Astrocyte of the spinal cord (primary cell): ENCODE data around the gene TKT.

Source experiments
- DNase-seq: peaks from one replicate; pipeline ENCODE4 v3.0.0; 2011; ENCODE audit warnings: low read depth, low spot score
- H3K4me3 ChIP-seq: 2 replicates; pipeline ENCODE4 v1.5.1; 2011; ENCODE audit warnings: low read depth, mild to moderate bottlenecking, low read length, moderate library complexity
- CTCF ChIP-seq: IDR thresholded peaks from 2 replicates; pipeline ENCODE4 v1.5.1; 2012; ENCODE audit warnings: low read depth, mild to moderate bottlenecking, low read length, inconsistent platforms
- in situ Hi-C: cut with HindIII; loops from 2 replicates; pipeline ENCODE4 v1.10.0; 2017; ENCODE audit warnings: low sequenced_read_pairs

The TKT gene

GRCh38 chr3:53234841-53235232, 21.0 kb downstream of the TKT start:
- no peak for DNase-seq
- in situ Hi-C loops, result loop anchor here (10.0 kb wide), 1 partner anchor 110 kb away; the partner anchor contains the start of gene DCP1A
- TF ChIP-seq CTCF, result no peak
- no peak overlapping the region for H3K4me3 ChIP-seq

DNA sequence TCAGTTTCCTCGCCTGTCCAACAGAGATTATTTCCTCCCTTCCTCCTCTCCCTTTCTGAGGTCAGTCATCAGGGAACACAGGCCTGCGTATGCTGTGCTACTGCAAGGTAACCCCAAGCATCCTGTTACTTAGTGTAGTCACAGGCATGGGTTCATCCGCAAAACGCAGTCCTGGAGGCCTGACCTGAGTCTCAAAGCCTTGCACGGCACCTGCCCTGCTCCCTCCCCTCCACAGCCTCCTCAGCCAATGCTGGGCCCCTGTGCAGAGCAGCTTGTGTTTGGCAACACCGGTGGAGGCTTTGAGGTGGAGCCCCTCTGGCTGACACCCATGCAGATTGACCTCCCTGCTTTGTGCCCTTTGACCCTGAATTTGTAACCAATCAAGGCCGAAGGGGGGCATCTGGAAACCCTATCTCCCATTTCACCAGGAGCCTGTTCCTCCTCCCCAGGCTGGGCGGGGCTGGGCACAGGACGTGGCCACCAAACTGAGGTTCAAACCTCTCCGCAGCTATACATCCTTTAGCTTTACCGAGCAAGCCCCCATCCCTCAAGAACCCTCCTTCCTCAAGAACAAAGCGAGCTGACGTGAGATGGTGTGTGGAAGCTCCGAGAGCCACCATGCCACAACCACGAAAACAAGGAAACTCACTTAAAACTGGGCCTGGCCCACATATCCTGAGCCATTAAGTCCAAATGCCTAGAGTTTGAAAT, 21.5 kb downstream of the TKT start:
- no peak for TF ChIP-seq CTCF
- no peak for DNase-seq
- in situ Hi-C loops, result loop anchor here (10.0 kb wide), 1 partner anchor 111 kb away; the partner anchor contains the start of gene DCP1A
- no peak overlapping the region for H3K4me3 ChIP-seq

GRCh38 chr3:53232641-53233377, 23.0 kb downstream of the TKT start:
- DNase-seq, result no peak
- in situ Hi-C loops, result loop anchor here (10.0 kb wide), 1 partner anchor 112 kb away; the partner anchor contains the start of gene DCP1A
- TF ChIP-seq CTCF, result no peak
- H3K4me3 ChIP-seq, result no peak overlapping the region

DNA sequence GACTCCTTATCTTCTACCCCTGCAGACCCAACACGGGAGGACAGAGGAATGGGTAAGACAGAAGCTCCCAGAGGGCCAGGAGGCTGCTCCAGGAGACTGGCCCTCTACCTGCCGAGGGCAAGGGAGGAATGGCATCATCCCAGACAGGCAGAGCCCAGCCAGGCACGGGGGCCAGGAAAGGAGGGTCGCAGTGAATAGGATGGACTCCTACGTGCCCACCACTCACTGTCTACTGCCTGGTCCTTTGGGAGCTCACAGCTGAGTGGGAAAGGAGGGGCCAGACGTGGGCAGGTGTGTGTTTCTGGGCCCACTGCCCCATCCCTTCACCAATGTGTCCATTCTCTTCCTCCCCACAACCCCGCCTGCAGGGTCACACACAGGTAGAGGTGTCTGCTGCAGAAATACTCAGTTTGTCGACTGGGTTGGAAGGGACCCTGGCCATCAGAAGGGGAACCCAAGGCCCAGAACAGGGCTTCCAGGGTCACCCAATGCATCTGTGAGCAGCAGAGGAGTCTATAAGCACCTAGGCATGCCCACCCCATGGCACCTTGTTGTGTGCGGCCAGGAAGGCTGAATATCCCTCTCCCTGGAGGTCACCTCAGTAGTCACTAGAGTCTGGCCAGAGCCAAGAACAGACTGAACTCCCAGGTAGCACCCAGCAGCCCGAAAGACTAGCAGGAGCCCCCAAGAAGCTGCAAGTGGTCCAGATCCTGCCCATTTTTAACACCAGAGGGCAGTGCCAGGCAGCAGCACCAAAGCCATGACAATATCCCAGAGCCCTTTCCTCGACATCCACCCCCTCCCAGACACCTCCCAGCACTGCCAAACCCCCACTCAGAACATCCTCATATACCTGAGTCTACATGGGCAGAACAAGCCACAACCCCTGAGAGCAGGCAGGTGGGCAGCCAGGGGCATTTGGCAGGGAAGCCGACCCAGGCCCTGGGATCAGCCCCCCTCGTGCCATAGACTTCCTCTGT, 24.0 kb downstream of the TKT start:
- DNase-seq, result no peak
- TF ChIP-seq CTCF, result peak; percentile 25
- H3K4me3 ChIP-seq, result no peak overlapping the region
- in situ Hi-C loops, result loop anchor here (10.0 kb wide), 1 partner anchor 113 kb away; the partner anchor contains the start of gene DCP1A

- in situ Hi-C loops, result loop anchor here (10.0 kb wide), 1 partner anchor 114 kb away; the partner anchor contains the start of gene DCP1A
- H3K4me3 ChIP-seq, result no peak overlapping the region
- DNase-seq, result no peak
- TF ChIP-seq CTCF, result no peak
Measured at GRCh38 chr3:53230789-53231188, 25.0 kb downstream of the TKT start.
